UCSD-AML1 (cell line): ENCODE measurements around the gene ZFR2.
A peak's percentile ranks its signal among the peaks of the same experiment; 100 is the strongest.
"Not testable (repeated sequence)": the region's sequence is repeated elsewhere in the genome, so short reads cannot be mapped to it uniquely, and the experiment has no call there.

Experiments used
- DNase-seq: peaks from one replicate; lab custom pipeline; 2025; ENCODE audit not compliant: unreplicated experiment; lab: John Stamatoyannopoulos, UW

Gene ZFR2

DNA sequence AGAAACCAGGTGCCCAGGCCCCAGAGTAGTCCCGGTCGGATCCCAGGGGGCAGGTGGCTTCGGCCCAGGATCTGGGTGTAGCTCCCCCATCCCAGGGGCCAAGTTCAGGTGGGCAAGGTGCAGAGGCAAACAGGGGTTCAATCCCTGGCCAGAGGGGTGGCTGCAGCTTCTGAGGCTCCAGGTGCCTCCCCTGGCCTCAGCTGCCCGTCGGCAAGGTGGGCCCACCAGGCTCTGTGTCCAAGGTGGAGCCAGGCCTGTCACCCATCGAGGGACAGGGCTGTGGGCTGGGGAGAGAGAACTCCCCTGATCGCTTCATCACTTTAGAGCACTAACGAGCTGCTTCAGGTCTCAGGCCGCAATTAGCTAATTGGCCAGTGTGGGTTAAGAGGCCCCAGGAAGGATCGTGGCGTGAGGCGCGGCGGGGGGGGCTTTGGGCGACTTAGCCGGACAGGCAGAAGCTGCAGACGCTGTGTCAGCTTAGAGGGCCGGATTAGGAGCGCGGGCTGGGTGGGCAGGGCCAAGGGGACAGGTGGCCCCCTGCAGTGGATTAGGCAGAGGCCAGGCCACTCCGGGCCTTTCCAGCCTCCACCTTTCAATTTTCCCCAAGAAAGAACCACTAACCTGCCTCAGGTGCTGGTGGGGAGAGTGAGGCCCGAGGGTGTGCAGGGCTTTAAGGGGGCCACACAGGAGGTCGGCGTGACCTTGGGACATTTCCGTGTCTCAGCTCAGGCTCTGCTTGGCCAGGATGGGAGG is 94.0 kb downstream of the ZFR2 start:
- no peak for DNase-seq

DNA sequence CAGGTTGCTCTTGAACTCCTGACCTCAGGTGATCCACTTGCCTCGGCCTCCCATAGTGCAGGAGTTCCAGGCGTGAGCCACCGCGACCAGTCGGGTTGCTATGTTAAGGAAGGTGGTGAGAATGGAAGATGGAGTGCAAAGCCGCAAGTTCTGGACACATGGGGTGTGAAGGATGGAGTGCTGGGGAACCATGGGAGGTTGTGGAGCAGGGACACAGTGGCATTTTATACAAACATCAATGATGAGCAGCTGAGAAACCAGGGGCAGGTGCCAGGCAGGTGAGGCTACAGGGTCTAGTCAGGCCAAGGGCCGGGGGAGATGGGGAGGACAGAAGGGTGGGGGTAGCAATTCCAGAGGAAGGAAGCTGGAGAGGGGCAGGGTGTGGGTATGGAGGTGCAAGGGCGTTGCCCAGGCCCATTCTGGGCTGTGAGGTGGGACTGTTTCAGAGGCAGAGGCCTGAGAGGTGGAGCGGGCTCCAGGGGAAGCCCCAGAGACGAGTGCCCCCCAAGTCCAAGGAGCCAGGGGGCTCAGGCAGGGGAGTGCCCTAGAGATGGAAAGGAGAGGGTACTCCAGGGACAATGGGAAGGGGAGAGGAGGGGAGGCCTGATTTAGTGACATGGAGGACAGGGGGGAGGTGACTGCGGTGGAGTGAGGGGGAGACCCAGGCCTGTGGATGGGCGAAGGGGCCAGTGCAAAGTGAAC is 94.9 kb downstream of the ZFR2 start:
- DNase-seq, result no peak

DNA sequence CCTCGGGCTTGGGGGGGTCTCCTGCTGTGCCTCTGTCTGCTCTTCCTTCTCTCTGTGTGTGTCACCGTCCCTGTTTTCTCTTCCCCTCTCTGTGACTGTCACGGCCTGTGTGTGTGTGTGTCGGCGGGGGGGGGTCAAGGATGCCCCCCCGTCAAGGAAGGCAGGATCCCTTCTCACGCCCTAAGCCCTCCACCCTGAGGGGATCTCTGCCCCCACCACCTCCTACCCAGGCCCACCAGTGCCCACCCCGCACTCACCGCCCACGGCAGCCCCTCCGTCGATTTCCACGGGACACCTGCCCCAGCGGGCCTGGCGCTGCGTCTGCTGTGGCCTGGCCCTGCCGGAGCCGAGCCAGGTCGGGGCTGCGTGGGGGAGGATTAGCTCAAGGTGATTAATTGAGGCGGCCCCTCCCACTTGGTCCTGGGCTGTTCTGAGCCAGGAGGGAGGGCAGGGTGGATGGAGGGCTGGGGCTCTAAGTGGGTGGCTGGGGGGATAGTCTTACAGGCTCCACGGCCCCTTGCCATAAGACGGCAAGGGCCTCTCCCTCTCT is 96.9 kb downstream of the ZFR2 start, which contains the start of gene RAX2:
RAX2 (minus strand) TSS at position 323 of the 550 bp plus-strand sequence. CDS start 486 bp downstream, outside the sequence.
- no peak for DNase-seq

DNA sequence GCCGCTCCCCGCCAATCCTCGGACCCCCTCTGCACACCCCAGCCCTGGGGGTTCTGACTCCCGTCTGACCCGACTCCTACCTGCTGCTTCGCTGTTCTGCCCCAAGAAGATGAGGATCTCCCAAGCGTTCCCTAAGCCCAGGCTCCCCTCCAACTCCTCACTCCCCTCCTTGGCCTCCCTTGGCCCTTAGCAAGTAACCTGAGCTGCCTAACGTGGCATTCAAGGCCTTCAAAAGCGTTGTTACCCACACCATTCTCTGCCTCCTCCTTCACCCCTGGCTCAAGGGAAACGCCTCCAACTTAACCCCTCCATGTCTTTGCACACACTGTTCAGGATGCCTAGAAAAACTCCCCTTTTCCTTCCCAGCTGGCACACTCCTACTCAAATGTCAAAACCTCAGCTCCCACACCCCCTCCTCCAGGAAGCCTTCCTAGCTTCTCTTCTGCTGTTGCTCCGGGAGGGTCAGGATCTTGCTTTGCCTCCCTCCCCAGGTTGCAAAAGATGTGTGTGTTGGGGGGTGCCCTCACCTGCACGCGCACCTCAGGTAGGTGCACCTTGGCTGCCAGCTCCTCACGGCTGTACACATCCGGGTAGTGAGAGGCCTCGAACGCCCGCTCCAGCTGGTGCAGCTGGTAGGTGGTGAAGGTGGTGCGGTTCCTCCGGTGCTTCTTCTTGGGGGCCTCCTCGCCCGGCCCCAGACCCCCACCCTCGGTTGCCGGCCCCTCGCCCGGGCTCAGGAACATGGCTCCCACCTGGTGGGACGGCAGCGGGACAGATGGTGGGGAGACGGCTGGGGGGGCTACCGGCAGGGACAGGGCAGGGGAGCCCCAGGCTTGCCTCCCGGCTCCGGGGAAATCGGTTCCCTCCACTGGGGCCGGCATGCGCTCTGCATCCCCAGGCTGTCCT is 97.6 kb downstream of the ZFR2 start:
- no peak for DNase-seq

DNA sequence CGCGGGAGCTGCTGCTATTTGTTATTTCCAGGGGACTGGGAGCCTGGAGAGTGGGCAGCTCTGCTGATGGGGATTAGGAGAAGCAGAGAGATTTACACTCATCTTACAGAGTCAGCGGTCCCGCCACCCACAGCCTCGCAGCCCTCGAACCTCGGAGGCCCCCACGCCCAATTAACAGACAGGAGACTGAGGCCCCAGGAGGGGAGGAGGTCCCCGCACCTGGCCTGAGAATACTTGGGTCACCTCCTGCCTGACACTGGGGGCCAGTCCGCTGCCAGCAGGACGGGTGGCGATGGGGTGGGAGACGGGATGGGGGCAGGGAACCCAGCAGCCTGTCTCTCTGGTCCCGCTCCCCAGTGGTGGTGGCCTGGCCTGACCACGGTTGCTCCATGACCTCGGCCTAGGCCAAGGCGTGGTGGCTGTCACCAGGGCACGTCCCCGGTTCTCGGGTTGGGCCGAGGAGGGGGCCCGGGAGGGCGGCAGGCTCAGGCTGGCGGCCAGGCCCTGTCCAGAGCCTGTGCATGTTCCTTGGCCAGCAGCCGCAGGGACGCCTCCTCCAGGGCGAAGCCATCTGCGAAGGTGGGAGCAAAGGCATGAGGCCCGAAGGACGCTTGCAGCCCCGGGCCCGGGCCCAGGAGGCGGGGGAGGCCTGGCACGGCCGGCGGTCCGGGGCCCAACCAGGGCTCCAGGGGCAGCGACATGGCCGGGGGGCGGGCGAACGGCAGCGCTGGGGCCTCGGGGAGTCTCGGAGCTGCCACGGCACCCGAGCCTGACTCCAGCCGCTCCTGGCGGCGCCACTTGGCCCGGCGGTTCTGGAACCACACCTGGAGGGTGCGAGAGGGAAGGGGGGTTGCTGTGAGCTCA is 98.5 kb downstream of the ZFR2 start:
- no peak for DNase-seq

DNA sequence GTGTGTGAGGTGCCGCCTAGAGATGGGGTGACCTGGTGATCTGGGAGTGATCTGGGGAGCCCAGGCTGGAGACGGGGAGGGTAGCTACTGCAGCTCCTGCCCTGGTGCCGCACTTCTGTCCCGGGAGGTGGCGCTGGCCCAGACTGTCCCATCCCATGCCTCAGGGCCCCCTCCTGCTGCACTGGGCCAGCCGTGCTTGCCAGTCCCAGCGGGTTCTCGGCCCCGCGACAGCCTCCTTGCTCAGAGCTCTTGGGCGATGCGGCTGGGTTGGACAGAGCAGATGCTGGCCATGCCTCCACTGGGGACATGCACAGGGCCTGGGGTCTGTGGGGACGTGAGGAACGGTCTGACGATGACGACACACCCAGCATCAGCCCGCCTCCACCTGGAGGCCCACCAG is 99.3 kb downstream of the ZFR2 start:
- no peak for DNase-seq

DNA sequence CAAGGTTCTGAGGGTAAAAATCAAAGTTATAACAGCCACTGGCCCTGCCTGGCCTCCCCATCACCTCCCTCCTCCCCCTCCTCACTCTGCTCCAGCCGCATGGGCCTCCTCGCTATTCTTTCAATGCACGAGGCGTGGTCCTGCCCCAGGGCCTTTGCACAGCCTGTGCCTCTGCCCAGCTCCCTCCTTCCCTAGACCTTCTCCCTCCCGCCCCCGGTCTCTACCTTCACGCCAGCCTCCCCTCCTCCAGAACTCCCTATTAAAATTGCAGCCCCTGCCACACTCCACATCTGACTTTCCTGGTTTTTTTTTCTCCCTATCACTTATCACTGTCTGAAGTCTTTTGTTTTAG is 100.1 kb downstream of the ZFR2 start:
- DNase-seq, result no peak

DNA sequence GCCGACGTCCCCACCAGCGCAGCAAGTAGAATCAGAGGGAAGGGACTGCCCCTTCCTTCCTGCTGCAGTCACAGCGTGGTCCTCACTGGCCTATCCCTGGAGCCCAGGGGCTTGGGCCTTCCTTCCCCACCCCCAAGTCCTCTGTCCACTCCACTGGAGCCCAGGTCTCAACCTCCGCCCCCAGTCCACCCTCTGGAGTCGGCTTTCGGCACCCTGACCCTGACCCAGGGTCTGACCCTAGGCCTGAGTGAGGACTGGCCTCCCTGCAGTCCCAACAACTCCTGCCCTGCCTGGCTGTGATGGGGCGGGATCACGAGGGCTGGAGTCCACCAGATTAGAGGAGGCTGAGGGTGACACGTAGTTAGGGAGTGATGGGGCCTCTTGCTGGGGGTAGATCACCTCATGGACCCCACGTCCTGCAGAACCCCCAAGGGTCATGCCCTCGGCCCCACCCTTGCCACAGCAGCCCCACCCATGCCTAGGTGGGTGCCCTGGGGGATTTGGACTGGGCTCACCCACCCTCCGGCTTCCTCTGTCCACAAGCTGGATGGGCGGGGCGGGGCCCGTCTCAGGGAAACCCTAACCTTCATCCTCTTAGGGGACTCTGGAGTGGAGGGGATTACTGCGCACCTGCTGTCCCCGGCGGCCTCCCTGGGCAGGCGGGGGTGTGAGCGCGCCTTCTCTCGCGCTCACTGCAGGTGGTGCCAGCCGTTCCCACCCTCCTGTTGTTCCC is 100.7 kb downstream of the ZFR2 start:
- no peak for DNase-seq

DNA sequence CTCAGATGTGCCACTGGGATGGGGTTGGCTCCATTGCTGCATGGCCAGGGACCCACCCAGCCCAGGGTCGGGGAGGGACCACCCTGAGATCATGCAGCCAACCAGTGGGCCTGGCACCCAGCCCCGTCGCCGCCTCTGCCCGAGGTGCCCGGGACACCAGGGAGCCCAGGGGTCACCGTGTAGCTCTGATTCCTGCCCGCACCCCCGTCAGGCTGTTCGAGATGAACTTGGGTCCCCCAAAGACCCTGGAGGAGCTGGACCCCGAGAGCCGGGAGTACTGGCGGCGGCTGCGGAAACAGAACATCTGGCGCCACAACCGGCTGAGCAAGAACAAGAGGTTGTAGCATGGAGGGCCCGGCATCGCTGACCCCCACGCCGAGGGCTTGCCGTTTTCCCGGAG is 101.8 kb downstream of the ZFR2 start:
- no peak for DNase-seq

DNA sequence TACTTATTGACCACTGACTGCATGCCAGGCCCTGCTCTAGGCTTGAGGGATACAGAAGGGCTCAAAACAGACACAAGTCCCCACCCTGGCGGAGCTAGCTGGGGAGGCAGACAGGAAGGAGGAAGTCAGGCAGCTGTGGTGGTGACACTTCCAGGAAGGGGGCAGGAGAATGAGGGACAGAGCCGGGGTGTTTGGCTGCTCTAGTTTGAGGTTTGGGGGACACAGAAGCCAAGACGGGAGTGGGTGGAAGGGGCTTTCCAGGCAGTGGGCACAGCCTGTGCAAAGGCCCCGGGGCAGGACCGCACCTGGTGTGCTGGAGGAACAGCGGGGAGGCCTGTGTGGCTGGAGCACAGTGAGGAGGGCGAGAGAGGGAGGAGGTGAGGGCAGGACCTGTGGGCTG is 102.3 kb downstream of the ZFR2 start:
- DNase-seq, result peak; percentile 26

DNA sequence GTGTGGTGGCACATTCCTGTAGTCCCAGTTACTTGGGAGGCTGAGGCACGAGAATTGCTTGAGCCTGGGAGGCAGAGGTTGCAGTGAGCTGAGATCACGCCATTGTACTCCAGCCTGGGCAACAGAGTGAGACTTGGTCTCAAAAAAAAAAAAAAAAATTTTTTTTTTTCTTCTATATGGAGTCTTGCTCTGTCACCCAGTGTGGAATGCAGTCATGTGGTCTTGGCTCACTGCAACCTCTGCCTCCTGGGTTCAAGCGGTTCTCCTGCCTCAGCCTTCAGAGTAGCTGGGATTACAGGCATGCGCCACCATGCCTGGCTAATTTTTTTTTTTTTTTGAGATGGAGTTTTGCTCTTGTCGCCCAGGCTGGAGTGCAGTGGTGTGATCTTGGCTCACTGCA is 103.1 kb downstream of the ZFR2 start:
- not testable (repeated sequence) for DNase-seq

DNA sequence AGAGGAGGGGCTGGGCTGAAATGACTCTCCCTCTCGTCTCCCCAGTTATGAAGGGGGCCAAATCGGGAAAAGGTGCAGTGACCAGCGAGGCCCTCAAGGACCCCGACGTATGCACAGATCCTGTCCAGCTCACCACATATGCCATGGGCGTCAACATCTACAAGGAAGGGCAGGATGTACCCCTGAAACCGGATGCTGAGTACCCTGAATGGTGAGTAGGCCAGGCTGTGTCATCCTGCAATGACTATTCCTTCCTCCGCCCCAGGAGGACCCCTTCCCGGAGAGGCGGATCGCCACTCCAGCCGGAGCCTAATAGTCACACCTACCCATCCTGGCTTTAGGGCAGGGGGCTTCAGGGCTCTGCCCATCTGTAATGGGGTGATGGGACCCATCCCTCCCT is 103.7 kb downstream of the ZFR2 start:
- DNase-seq, result no peak

DNA sequence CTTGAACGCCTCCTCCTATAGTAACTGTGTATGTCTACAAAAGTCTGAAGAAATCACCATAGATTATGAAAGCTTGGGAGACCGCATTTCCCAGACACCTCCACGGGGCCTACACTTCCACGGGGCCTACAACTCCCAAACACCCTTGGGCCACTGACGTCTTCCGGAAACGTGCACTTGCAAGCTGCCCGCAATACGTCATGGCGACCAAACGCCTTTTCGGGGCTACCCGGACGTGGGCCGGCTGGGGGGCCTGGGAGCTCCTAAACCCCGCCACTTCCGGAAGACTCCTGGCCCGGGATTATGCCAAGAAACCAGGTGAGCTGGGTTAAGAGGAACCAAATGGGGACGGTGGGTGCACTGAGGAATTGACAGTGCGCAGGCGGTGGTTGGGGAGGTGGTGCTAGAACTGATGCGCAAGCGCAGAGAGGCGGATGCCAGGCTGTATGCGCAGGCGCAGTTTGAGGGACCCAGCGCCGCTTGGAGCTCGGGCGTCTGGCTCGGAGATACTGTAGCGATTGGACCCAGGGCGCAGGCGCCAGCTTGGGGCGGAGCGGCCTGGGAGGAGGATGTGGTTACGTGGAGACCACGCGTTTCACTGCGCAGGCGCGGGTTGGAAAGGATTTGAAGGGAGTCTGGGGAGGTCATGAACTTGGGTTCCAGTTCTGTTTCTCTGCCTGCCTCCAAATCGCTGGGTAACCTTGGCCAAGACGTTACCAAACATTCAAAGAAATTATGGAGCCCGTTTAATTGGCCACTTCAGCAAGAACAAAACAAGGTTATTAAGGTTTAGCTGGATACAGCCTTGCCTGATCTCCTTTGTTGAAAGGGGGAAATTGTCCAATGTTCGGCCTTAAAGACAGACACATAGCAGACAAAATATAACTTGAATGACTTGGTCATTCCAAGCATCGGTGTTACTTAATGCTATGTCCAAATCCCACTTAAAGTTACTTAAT is 106.1 kb downstream of the ZFR2 start, which contains the start of gene MRPL54:
MRPL54 (plus strand) TSS at position 182 of the 959 bp plus-strand sequence; CDS start at position 201, 19 bp downstream.
- DNase-seq, result peak; percentile 100

DNA sequence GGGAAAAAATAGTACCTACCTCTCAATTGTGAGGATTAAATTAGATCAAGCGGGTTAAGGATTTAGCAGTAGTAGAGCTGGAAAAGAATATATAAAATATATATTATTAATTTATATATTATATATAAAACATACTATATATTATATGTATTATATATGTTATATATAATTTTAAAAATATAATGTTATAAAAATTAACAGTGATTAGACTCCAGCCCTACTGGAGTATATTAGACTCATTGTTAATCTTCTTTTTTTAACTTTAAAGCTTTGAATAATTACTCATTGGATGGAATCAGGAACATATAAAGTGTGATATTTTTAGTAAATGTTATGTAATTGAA is 106.7 kb downstream of the ZFR2 start:
- DNase-seq, result no peak

DNA sequence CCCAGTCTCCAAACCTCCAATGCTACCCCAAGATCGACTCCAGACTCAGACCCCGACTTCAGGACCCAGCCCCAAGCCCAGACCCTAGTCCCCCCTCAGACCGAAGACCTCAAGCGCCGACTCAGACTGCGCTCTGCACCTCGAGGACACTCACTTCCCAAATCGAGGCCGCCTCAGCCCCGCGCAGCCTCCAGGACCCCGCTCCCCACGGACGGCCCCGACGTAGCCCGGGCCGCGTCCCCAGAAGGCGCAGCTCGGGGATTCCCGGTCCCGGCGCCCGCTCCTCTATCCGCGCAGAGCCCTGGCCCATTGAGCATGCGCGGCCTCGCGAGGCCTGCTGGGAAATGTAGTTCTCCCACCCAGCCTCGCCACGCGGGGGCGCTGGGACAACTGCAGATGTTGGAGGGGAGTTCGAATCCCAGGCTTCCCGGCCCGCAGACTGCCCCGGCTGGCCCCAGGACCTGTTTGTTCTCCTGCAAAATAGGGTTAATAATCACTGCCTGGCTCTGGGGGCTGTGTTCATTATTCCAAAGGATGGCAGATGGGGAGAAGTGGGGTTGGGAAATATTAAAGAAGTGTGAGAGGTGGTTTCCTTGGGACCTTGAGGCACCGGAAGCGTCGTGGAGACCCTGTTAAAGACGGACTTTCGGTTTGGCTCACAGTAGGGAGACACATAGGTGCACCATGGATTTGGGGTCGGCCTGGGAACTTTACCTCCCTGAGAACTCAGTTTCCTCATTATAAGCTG is 107.3 kb downstream of the ZFR2 start, which contains the start of gene APBA3:
APBA3 (minus strand) TSS at position 311 of the 748 bp plus-strand sequence. CDS start 1,428 bp downstream, outside the sequence.
- DNase-seq, result peak; percentile 96

DNA sequence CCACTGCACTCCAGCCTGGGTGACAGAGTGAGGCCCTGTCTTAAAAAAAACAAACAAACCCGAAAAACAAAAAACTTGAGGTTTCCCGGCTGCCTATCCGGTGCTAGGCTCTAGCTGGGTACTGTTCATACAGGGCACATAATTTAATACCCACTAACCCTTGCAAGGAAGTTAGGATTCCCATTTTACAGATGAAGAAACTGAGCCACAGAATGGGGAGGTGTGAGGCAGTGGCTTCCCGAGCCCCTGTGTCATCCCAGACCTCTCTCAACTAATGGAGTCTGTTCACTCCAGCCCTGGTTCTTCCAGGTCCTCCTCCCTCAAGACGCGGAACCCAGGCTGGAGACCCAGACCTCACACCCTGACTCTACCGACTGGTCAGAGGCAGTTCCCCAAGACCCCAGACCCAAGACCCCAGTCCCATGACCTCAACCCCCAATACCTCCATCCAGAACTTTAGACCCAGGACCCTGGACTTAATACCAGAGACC is 107.9 kb downstream of the ZFR2 start:
- DNase-seq, result no peak

DNA sequence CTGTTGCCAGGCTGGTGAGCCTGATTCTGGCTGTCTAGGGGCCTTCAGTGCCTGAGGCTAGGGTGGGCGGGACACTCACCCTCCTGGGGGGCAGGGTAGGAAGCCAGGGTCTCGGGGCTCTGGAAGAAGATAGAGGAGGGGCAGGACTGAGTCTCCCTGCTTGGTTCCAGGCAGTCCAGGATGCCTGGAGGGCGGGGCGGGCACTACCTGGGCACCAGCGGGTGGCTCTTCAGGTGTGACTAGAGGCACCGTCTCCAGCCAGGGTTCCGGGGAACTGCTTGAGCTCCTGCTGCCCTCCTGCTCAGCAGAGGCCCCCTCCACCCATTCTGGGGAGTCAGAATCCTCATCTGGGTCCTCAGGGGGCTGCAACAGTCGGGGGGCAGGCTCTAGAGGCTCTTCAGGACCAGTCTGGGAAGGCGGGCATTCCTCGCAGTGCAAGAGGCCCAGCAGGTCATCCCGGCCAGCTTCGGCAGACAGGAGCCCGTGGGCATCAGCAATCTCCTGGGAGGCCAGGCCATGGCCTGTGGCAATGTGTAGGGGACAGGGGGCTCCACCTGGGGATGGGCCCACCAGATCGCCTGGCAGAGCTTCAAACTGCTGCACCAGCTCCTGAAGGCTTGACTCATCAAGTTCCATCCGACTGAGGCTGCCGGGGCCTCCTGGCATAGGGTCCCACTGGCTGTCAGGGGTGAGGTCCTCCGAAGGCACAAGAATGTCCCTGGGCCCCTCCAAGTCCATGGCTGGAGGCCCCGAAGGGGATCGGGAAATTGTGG is 109.2 kb downstream of the ZFR2 start:
- no peak for DNase-seq
